Mucosa of descending colon (tissue), 3 donors: ENCODE data around the gene MPDZ. TPM values are rescaled to one million over a fixed set of nuclear protein-coding genes. Genes with fewer than 3 reads are reported as not detected.

Experiments
- ATAC-seq: fragments of 200-7000 bp; cut with Tn5 transposase; one replicate; pipeline ENCODE4 v1.9.1; 2020; ENCODE audit warnings: mild to moderate bottlenecking, moderate library complexity
- DNase-seq, 3 donors: peaks; one replicate each; pipeline ENCODE4 v3.0.0-alpha.2; 2020
- H3K36me3 ChIP-seq: fragments of 200-600 bp; one replicate; pipeline ENCODE4 v1.8.0; 2021; ENCODE audit warnings: low read depth, mild to moderate bottlenecking
- H3K4me1 ChIP-seq: fragments of 200-600 bp; one replicate; pipeline ENCODE4 v1.8.0; 2021; ENCODE audit warnings: low read depth, mild to moderate bottlenecking
- H3K4me3 ChIP-seq: fragments of 200-600 bp; one replicate; pipeline ENCODE4 v1.8.0; 2021; ENCODE audit warnings: mild to moderate bottlenecking
- H3K9me3 ChIP-seq: fragments of 200-600 bp; one replicate; pipeline ENCODE4 v1.8.0; 2021; ENCODE audit warnings: mild to moderate bottlenecking
- CTCF ChIP-seq: fragments of 200-600 bp; IDR thresholded peaks from one replicate; pipeline ENCODE4 v1.8.0; 2022; ENCODE audit warnings: antibody characterized with exemption, mild to moderate bottlenecking
- intact Hi-C, 2 donors: fragments of 100-400 bp; cut with DNase I in 1 of 2; cut with micrococcal nuclease in 1 of 2; formaldehyde crosslinking; loops; one replicate each; pipeline versions ENCODE4 v1.11.0 to v1.11.1; 2022; cut with DNase I, micrococcal nuclease
- total RNA-seq, 3 donors: library from RNA; stranded (reverse); fragmentation: NEBNext Ultra II Directional in 2 of 3; extraction: Animal tissue kit (Norgen Biotek cat#: 25700) in 2 of 3; gene quantifications; one replicate each; pipeline versions ENCODE4 v1.2.1 to v1.2.4, GENCODE V29; 2021 to 2023
- donor health status: DM: no; HTN: no; CAD: no; lungs with moderate emphysema.
- donor health status: DM: no; HTN: no; CAD: no.
- donor health status: DM: no; HTN: yes; CAD: no.

The MPDZ gene
- total RNA-seq, 3 donors from 2014 or later: 3.4 to 50.7 (median 4.9) TPM

- ATAC-seq (no peak), DNase-seq (no peak)
- Histone ChIP-seq H3K4me1 (no peaks in the 10 kb centered on the region), H3K9me3 (no peaks in the 10 kb centered on the region), H3K36me3 (no peaks in the 10 kb centered on the region), H3K4me3 (no peak overlapping the region)
- intact Hi-C loops: no loop called here
- no peak for TF ChIP-seq CTCF
Measured at GRCh38 chr9:13090628-13091027, 188.9 kb downstream of the MPDZ start.

- intact Hi-C loops: loop anchor here (5.0 kb wide), 2 partner anchors 367 to 372 kb away; no protein-coding TSS in a partner anchor
- ATAC-seq: no peak
- Histone ChIP-seq H3K36me3 (no peaks in the 10 kb centered on the region), H3K4me1 (no peaks in the 10 kb centered on the region), H3K9me3 (no peaks in the 10 kb centered on the region), H3K4me3 (no peak overlapping the region)
- DNase-seq: no peak
- TF ChIP-seq CTCF: no peak
Measured at GRCh38 chr9:13089666-13090065, 189.8 kb downstream of the MPDZ start.

GRCh38 chr9:13088720-13089427 is 190.6 kb downstream of the MPDZ start:
- no peak for TF ChIP-seq CTCF
- H3K9me3 ChIP-seq: no peaks in the 10 kb centered on the region
- no peaks in the 10 kb centered on the region for H3K36me3 ChIP-seq
- H3K4me1 ChIP-seq: no peaks in the 10 kb centered on the region
- DNase-seq (peak in 2 of 3 donors; percentile 22 to 29), ATAC-seq (no peak)
- intact Hi-C loops: loop anchor here (5.0 kb wide), 2 partner anchors 367 to 372 kb away; no protein-coding TSS in a partner anchor
- H3K4me3 ChIP-seq: no peak overlapping the region

GRCh38 chr9:13083963-13084528 is 195.4 kb downstream of the MPDZ start:
- Histone ChIP-seq H3K4me1 (no peaks in the 10 kb centered on the region), H3K36me3 (no peaks in the 10 kb centered on the region), H3K4me3 (no peak overlapping the region), H3K9me3 (no peaks in the 10 kb centered on the region)
- no peak for TF ChIP-seq CTCF
- DNase-seq (no peak), ATAC-seq (no peak)
- intact Hi-C loops: no loop called here

- DNase-seq: no peak
- no peak overlapping the region for H3K4me3 ChIP-seq
- intact Hi-C loops: no loop called here
- H3K36me3 ChIP-seq: no peaks in the 10 kb centered on the region
- H3K4me1 ChIP-seq: no peaks in the 10 kb centered on the region
- no peak for TF ChIP-seq CTCF
- ATAC-seq: no peak
- no peaks in the 10 kb centered on the region for H3K9me3 ChIP-seq
Measured at GRCh38 chr9:13083366-13083765, 196.1 kb downstream of the MPDZ start.
